ENCODE measurements around the gene USP33.

- no peak for TF ChIP-seq POLR2A (IDR thresholded peaks at IDR 0.05)
- no peak for TF ChIP-seq CTCF (IDR thresholded peaks at IDR 0.05)
Observed at GRCh38 chr1:77776007-77776700, 16.5 kb upstream of the USP33 start.
